GM18520 (cell line): Measurements from ENCODE around the gene PHRF1.

Experiments used
- ATAC-seq: cut with Tn5 transposase; IDR thresholded peaks from one replicate; pipeline ENCODE4 v1.9.1; 2021; ENCODE audit not compliant: unreplicated experiment

Gene PHRF1

GRCh38 chr11:595400-595799, 19.1 kb downstream of the PHRF1 start:
- no peak for ATAC-seq

- ATAC-seq = no peak
These were observed 20.1 kb downstream of the PHRF1 start for GRCh38 chr11:596374-596773.

- ATAC-seq = no peak
These were observed 21.0 kb downstream of the PHRF1 start for GRCh38 chr11:597166-597725.

- no peak for ATAC-seq
These were observed 21.9 kb downstream of the PHRF1 start for GRCh38 chr11:598005-598680.

- no peak for ATAC-seq
These were observed 25.4 kb downstream of the PHRF1 start for GRCh38 chr11:601573-602245.

- no peak for ATAC-seq
These were observed 26.9 kb downstream of the PHRF1 start for GRCh38 chr11:603154-603553.

- no peak for ATAC-seq
These were observed 29.2 kb downstream of the PHRF1 start for GRCh38 chr11:605286-606129.

- ATAC-seq = no peak
These were observed 30.0 kb downstream of the PHRF1 start for GRCh38 chr11:606245-606644.

- ATAC-seq = no peak
These were observed 30.9 kb downstream of the PHRF1 start for GRCh38 chr11:607020-607780.

- ATAC-seq = no peak
These were observed 31.8 kb downstream of the PHRF1 start for GRCh38 chr11:607971-608659.

- ATAC-seq = no peak
These were observed 32.6 kb downstream of the PHRF1 start for GRCh38 chr11:608791-609251.

GRCh38 chr11:609341-609811, 33.1 kb downstream of the PHRF1 start:
- ATAC-seq = no peak

- no peak for ATAC-seq
These were observed 34.0 kb downstream of the PHRF1 start for GRCh38 chr11:610146-610801.

GRCh38 chr11:611001-611996, 35.0 kb downstream of the PHRF1 start:
- ATAC-seq = no peak

GRCh38 chr11:612201-612960, 36.1 kb downstream of the PHRF1 start:
- ATAC-seq = no peak

- ATAC-seq = no peak
These were observed 36.7 kb downstream of the PHRF1 start for GRCh38 chr11:612961-613300.

- no peak for ATAC-seq
These were observed 37.2 kb downstream of the PHRF1 start for GRCh38 chr11:613369-613968.
